ENCODE measurements around the gene LAMTOR1. TPM values are rescaled to one million over a fixed set of nuclear protein-coding genes. Genes with fewer than 3 reads are reported as not detected.
A peak's percentile ranks its signal among the peaks of the same experiment; 100 is the strongest.

The LAMTOR1 gene
- total RNA-seq, 2 donors from 2014 or later, result 128 to 230 TPM

GRCh38 chr11:72080326-72081183 is 22.5 kb downstream of the LAMTOR1 start, which contains the start of the genes LRRC51 and NUMA1:
TSS of gene LRRC51 (plus strand) at chr11:72080850. CDS start at chr11:72089084, 8,234 bp downstream.
TSS of gene NUMA1 (minus strand) at chr11:72080542. CDS start at chr11:72035943, 44,599 bp downstream.
- no peaks in the 10 kb centered on the region for H3K27me3 ChIP-seq (replicated peaks; ENCODE audit: insufficient read depth)
- peak within 1 kb of the TSS; percentile 95 to 97 for H3K27ac ChIP-seq
- H3K4me3 ChIP-seq, result peak within 1 kb of the TSS; percentile 59 to 70
- 1% methylated on average over 51 of the region's 60 CpGs for WGBS
- peak; percentile 100 for DNase-seq (ENCODE audit: low spot score)
- no peaks in the 10 kb centered on the region for H3K9me3 ChIP-seq
- TF ChIP-seq POLR2AphosphoS5 (IDR thresholded peaks at IDR 0.05) (peak; percentile 98), CTCF (IDR thresholded peaks at IDR 0.05) (no peak), POLR2A (IDR thresholded peaks at IDR 0.05) (peak; percentile 80)
- H3K4me1 ChIP-seq (replicated peaks), result peaks cover 21% of the 10 kb centered on the region
- intact Hi-C loops (cut with DNase I), result loop anchor here (2.0 kb wide), 1 partner anchor 40 kb away; no protein-coding TSS in a partner anchor
- H3K36me3 ChIP-seq, result no peaks in the 10 kb centered on the region

- peak; percentile 68 for DNase-seq (ENCODE audit: low spot score)
- H3K27me3 ChIP-seq (replicated peaks; ENCODE audit: insufficient read depth), result no peaks in the 10 kb centered on the region
- H3K36me3 ChIP-seq, result no peaks in the 10 kb centered on the region
- peak overlapping the region; percentile 95 to 97 for H3K27ac ChIP-seq
- peak overlapping the region; percentile 59 to 70 for H3K4me3 ChIP-seq
- 1% methylated on average over 16 of the region's 16 CpGs for WGBS
- peaks cover 21% of the 10 kb centered on the region for H3K4me1 ChIP-seq (replicated peaks)
- TF ChIP-seq POLR2A (IDR thresholded peaks at IDR 0.05) (no peak), CTCF (IDR thresholded peaks at IDR 0.05) (no peak), POLR2AphosphoS5 (IDR thresholded peaks at IDR 0.05) (no peak)
- intact Hi-C loops (cut with DNase I), result loop anchor here (2.0 kb wide), 1 partner anchor 39 kb away; no protein-coding TSS in a partner anchor
- no peaks in the 10 kb centered on the region for H3K9me3 ChIP-seq
Measured at GRCh38 chr11:72079819-72080325, 23.2 kb downstream of the LAMTOR1 start.

- WGBS, result 30% methylated on average over 6 of the region's 6 CpGs
- Histone ChIP-seq H3K4me1 (replicated peaks) (peaks cover 18% of the 10 kb centered on the region), H3K4me3 (peak overlapping the region; percentile 59 to 70)
Measured at GRCh38 chr11:72078477-72078876, 24.6 kb downstream of the LAMTOR1 start.

GRCh38 chr11:72075756-72076155 is 27.3 kb downstream of the LAMTOR1 start:
- Histone ChIP-seq H3K27ac (peak overlapping the region in 1 of 2 donors; percentile 21), H3K4me1 (replicated peaks) (peaks cover 4% of the 10 kb centered on the region)
- intact Hi-C loops (cut with DNase I), result no loop called here

More at GRCh38 chr11:72078477-72078876, 24.6 kb downstream of the LAMTOR1 start:
- H3K27me3 ChIP-seq (replicated peaks; ENCODE audit: insufficient read depth), result no peaks in the 10 kb centered on the region
- no peaks in the 10 kb centered on the region for H3K36me3 ChIP-seq
- intact Hi-C loops (cut with DNase I), result no loop called here
- no peaks in the 10 kb centered on the region for H3K9me3 ChIP-seq
- H3K27ac ChIP-seq, result peak overlapping the region; percentile 95 to 97
- no peak for DNase-seq (ENCODE audit: low spot score)
- TF ChIP-seq POLR2AphosphoS5 (IDR thresholded peaks at IDR 0.05) (peak; percentile 15), POLR2A (IDR thresholded peaks at IDR 0.05) (no peak)

More at GRCh38 chr11:72075756-72076155, 27.3 kb downstream of the LAMTOR1 start:
- WGBS, result 90% methylated on average over 4 of the region's 4 CpGs
- no peak for TF ChIP-seq POLR2AphosphoS5 (IDR thresholded peaks at IDR 0.05)
- TF ChIP-seq CTCF (IDR thresholded peaks at IDR 0.05), result no peak
- TF ChIP-seq POLR2A (IDR thresholded peaks at IDR 0.05), result no peak
- no peak overlapping the region for H3K4me3 ChIP-seq
- no peaks in the 10 kb centered on the region for H3K9me3 ChIP-seq
- no peaks in the 10 kb centered on the region for H3K36me3 ChIP-seq
- no peak for DNase-seq (ENCODE audit: low spot score)
- H3K27me3 ChIP-seq (replicated peaks; ENCODE audit: insufficient read depth), result no peaks in the 10 kb centered on the region

Measured in prostate gland (tissue), 2 donors.